OCI-LY1 (cell line): Measurements from ENCODE around the gene PRSS21.

Experiments used
- EZH2 ChIP-seq: fragments of 200-600 bp; sonication (generic), shearing (Covaris generic); IDR thresholded peaks from 2 replicates; pipeline ENCODE4 v1.8.0; 2017; ENCODE audit warnings: borderline replicate concordance, mixed run types, mild to moderate bottlenecking, antibody characterized with exemption, low read length, moderate library complexity, mixed read lengths
- TF ChIP-seq, protein P1 (sequence below): fragments of 200-600 bp; sonication (generic), shearing (Covaris generic); IDR thresholded peaks from 2 replicates; pipeline ENCODE4 v1.5.1; 2017; ENCODE audit warnings: mild to moderate bottlenecking, antibody characterized with exemption, low read length, moderate library complexity, mixed read lengths

DNA sequence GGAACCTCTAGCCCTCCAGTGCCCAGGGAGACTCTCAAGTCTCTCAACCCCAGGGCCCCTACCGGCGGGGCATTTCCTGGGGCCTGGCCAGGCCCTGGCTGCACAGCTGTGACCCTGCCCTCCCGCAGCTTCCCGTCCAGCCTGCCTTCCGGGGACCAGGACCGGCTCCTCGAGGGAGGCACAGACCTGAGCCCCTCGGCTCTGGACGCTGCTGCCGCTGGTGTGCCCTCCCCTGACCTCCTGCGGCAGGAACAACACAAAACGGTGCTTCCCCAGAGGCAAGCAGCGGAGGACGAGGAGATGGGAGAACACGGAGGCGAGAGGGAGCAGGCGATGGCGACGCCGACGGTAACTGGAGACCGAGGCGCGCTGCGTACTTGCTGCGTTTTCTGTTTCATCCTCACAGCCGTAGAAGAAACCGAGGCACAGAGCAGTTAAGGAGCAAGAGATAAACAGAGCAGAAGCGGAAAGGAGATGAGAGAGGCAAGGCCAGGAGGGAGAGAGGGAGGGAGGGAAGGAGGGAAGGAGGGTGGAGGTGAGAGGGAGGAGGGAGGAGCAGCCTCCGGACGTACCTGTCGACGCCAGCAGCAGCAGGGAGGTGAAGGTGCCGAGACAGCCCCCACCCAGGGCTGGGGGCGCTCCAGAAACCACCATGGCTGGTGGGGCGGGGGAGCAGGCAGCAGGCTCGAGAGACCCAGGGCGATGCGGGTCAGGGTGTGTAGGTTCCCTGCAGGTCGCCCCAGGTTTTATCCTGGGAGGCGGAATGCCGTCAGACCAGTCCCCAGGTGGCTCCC is 40.6 kb downstream of the PRSS21 start, which contains the start of gene PRSS22:
- TF ChIP-seq, protein P1, sequence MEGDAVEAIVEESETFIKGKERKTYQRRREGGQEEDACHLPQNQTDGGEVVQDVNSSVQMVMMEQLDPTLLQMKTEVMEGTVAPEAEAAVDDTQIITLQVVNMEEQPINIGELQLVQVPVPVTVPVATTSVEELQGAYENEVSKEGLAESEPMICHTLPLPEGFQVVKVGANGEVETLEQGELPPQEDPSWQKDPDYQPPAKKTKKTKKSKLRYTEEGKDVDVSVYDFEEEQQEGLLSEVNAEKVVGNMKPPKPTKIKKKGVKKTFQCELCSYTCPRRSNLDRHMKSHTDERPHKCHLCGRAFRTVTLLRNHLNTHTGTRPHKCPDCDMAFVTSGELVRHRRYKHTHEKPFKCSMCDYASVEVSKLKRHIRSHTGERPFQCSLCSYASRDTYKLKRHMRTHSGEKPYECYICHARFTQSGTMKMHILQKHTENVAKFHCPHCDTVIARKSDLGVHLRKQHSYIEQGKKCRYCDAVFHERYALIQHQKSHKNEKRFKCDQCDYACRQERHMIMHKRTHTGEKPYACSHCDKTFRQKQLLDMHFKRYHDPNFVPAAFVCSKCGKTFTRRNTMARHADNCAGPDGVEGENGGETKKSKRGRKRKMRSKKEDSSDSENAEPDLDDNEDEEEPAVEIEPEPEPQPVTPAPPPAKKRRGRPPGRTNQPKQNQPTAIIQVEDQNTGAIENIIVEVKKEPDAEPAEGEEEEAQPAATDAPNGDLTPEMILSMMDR = no peak
- TF ChIP-seq EZH2 = no peak
